ENCODE results near the gene EPN1.

EPN1 gene

DNA sequence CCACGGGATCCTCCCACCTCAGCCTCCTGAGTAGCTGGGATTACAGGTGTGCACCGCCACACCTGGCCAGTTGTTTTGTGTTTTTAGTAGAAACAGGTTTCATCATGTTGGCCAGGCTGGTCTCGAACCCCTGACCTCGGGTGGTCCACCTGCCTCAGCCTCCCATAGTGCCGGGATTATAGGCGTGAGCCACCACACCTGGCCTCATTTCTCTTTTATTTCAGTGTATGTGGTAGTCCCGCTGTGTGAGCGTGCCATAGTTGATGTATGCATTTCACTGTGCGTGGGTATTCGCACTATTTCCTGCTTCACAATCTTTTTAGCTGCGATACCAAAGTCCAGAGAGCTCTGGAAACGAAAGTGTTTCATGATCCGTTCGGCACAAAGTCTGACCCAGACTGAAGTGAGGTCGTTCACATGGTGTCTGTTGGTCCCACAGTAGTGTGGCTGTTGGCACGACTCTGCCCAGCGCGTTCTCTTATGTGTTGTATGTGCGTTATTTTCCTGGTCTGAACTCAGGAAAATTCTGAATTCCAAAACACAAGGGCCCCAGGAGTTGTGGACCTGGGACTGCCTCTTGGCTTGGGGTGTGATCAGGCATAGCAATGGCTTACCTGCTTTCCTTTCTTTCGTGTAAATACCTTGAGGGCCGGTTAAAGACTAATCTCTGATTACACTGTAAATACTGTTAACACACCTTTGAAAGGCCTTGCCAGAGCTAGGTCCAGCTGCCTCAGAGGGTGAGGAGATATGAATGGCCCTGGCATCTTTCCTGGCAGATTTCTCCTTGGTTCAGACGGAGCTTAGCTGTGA is 8.6 kb downstream of the EPN1 start:
- TF ChIP-seq, protein P1, sequence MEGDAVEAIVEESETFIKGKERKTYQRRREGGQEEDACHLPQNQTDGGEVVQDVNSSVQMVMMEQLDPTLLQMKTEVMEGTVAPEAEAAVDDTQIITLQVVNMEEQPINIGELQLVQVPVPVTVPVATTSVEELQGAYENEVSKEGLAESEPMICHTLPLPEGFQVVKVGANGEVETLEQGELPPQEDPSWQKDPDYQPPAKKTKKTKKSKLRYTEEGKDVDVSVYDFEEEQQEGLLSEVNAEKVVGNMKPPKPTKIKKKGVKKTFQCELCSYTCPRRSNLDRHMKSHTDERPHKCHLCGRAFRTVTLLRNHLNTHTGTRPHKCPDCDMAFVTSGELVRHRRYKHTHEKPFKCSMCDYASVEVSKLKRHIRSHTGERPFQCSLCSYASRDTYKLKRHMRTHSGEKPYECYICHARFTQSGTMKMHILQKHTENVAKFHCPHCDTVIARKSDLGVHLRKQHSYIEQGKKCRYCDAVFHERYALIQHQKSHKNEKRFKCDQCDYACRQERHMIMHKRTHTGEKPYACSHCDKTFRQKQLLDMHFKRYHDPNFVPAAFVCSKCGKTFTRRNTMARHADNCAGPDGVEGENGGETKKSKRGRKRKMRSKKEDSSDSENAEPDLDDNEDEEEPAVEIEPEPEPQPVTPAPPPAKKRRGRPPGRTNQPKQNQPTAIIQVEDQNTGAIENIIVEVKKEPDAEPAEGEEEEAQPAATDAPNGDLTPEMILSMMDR (IDR thresholded peaks at IDR 0.05; ENCODE audit: insufficient read depth, low read depth, low read length, missing control alignments): no peak
- no peak for DNase-seq (ENCODE audit: low read depth)
- H3K4me3 ChIP-seq (ENCODE audit: low read depth, low read length): no peak overlapping the region

DNA sequence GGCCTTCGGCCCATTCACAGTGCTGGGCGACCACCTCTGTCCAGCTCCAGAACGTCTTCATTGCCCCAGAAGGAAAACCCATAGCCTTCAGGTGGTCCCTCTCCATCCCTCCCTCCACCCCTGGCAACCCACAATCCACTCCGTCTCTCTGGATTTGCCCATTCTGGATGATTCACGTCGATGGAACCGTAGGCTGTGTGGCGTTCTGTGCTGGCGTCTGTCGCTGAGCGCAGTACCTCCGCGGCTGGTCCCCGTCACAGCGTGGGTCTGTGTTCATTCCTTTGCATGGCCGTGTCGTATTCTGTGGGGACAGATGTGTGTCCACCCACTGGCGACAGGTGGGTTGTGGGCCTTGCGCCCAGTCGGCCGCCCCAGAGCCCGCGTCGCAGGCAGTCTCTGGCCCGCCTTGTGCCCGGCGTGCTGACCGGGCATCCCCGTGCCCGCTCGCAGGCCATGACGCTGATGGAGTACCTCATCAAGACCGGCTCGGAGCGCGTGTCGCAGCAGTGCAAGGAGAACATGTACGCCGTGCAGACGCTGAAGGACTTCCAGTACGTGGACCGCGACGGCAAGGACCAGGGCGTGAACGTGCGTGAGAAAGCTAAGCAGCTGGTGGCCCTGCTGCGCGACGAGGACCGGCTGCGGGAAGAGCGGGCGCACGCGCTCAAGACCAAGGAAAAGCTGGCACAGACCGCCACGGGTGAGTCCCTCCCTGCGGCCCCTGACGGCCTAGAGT is 10.1 kb downstream of the EPN1 start:
- DNase-seq (ENCODE audit: low read depth): no peak
- TF ChIP-seq, protein P1 (IDR thresholded peaks at IDR 0.05; ENCODE audit: insufficient read depth, low read depth, low read length, missing control alignments): no peak

DNA sequence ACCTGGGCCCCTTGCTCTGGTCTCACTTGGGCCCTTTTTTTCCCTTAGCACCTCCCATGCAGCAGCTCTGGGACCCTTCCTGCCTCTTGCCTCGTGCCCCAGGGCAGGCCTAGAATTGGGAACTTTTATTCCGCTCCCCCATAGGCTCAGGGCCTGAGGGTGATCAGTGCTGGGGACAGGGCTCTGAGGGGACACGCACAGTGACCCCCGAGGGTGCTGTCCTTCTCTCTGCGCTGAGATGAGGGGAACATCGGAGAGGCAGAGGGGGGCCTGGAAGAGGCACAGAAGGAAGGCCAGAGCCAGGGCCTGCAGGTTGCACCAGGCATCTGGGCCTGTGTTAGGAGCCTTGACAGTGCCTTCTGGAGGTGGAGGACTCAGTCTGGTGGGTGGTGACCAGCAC is 10.8 kb downstream of the EPN1 start:
- DNase-seq (ENCODE audit: low read depth): no peak
- TF ChIP-seq, protein P1 (IDR thresholded peaks at IDR 0.05; ENCODE audit: insufficient read depth, low read depth, low read length, missing control alignments): no peak

More for the DNA sequence above, 10.1 kb downstream of the EPN1 start:
- H3K4me3 ChIP-seq (ENCODE audit: low read depth, low read length): no peak overlapping the region

DNA sequence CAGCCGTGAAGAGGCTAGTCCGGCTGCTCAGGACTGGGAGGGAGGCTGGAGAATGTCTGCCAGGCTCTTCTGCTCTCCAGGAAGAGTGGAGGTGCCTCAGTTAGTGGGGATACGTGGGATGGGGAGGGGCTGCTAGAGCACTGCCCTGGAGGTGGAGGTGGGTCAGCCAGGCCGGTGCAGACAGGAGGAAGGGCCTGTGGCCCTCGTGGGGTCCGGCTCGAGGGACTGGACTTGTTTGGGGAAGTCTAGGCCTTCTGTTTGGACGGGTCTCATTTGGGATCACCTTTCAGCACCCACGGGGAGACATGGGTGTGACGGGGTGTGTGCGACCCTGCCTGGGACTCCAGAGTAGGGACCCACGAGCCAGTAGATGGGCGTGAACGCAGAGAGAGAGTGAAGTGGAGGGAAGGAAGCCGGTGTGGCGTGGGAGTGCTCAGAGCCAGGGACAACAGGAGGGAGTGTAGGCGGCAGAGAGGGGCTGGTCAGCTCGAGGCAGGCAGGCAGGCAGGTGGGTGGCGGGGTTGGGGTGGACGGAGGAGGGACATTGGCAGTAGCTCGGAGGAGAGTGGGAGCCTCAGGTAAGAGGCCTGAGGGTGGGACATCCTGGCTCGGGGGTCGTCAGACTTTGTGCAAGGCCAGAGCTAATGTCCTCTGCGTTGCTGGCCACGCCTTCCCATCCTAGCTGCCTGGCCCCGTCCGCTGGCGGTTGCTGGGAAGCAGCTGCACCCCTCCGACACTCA is 11.5 kb downstream of the EPN1 start:
- H3K4me3 ChIP-seq (ENCODE audit: low read depth, low read length): no peak overlapping the region
- DNase-seq (ENCODE audit: low read depth): no peak
- TF ChIP-seq, protein P1 (IDR thresholded peaks at IDR 0.05; ENCODE audit: insufficient read depth, low read depth, low read length, missing control alignments): no peak

More for the DNA sequence above, 10.8 kb downstream of the EPN1 start:
- H3K4me3 ChIP-seq (ENCODE audit: low read depth, low read length): no peak overlapping the region

DNA sequence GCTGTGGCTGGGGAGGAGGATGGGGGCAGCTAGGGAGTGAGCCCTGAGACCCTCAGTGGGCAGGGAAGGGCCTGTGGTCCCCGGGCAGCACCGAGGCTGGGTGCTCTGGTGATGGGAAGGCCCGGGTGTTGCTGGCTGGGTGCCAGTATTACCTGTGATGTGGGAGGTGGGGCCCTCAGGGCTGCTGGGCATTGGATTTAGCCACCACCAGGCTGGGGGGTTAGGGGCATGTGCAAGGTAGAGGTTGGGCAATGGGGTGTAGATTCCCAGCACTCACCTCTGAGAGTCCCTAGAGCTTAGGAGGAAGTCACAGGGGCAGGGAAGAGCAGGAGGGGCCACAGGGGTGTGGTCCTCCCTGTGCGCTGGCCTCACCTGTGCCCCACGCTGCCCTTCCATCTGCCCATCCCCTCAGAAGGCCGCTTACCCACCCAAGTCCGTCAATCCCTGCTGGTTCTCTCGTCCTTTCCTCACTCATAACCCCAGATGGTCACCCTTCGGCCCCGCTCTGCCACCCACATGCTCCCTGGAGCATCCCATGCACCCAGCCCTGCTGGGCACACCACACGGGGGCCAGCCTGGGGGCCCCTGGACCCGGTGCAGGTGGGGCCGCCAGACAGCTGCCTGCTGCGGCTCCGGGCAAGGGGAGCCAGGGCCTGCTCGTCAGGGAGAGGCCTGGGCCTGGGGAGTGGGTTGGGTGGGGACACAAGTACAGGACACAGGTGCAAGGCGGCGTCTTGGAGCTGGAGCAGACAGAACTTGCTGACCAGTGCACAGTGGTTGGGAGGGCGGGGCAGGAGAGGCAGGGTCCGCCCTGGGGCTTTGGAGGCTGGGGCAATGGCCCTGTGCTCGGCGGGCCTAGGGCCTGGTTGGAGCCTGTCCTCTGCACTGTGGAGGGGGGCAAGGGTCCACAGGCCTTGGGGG is 12.5 kb downstream of the EPN1 start:
- no peak overlapping the region for H3K4me3 ChIP-seq (ENCODE audit: low read depth, low read length)
- TF ChIP-seq, protein P1 (IDR thresholded peaks at IDR 0.05; ENCODE audit: insufficient read depth, low read depth, low read length, missing control alignments): no peak
- no peak for DNase-seq (ENCODE audit: low read depth)

Measured in GM12865 (cell line).